GM21526 (cell line): Measurements from ENCODE around the gene FGF19.

Source experiments
- ATAC-seq: cut with Tn5 transposase; IDR thresholded peaks from one replicate; pipeline ENCODE4 v1.9.1; 2021; ENCODE audit warnings: moderate library complexity; ENCODE audit not compliant: unreplicated experiment, low FRiP score

The FGF19 gene

GRCh38 chr11:69703768-69704507, at the start of gene FGF19:
TSS of gene FGF19 (minus strand) at chr11:69704022. CDS start at chr11:69703876, 146 bp downstream.
- ATAC-seq: no peak

- ATAC-seq: no peak
Observed at GRCh38 chr11:69752890-69753289, 49.1 kb upstream of the FGF19 start.

- no peak for ATAC-seq
Observed at GRCh38 chr11:69750875-69751597, 47.2 kb upstream of the FGF19 start.

GRCh38 chr11:69750108-69750850, 46.5 kb upstream of the FGF19 start:
- no peak for ATAC-seq

GRCh38 chr11:69748637-69749036, 44.8 kb upstream of the FGF19 start:
- ATAC-seq: no peak

GRCh38 chr11:69746752-69747742, 43.2 kb upstream of the FGF19 start:
- no peak for ATAC-seq

- ATAC-seq: no peak
Observed at GRCh38 chr11:69746140-69746539, 42.3 kb upstream of the FGF19 start.

GRCh38 chr11:69745201-69745600, 41.4 kb upstream of the FGF19 start:
- no peak for ATAC-seq

GRCh38 chr11:69744435-69744834, 40.6 kb upstream of the FGF19 start:
- no peak for ATAC-seq

- no peak for ATAC-seq
Observed at GRCh38 chr11:69734841-69735240, 31.0 kb upstream of the FGF19 start.

- no peak for ATAC-seq
Observed at GRCh38 chr11:69734367-69734766, 30.5 kb upstream of the FGF19 start.

- ATAC-seq: no peak
Observed at GRCh38 chr11:69732910-69733309, 29.1 kb upstream of the FGF19 start.

- no peak for ATAC-seq
Observed at GRCh38 chr11:69731110-69731509, 27.3 kb upstream of the FGF19 start.

GRCh38 chr11:69730500-69730899, 26.7 kb upstream of the FGF19 start:
- no peak for ATAC-seq

- ATAC-seq: no peak
Observed at GRCh38 chr11:69729252-69729651, 25.4 kb upstream of the FGF19 start.

GRCh38 chr11:69727266-69727665, 23.4 kb upstream of the FGF19 start:
- ATAC-seq: no peak

GRCh38 chr11:69726481-69726880, 22.7 kb upstream of the FGF19 start:
- no peak for ATAC-seq

- no peak for ATAC-seq
Observed at GRCh38 chr11:69726019-69726418, 22.2 kb upstream of the FGF19 start.

GRCh38 chr11:69721745-69722144, 17.9 kb upstream of the FGF19 start:
- no peak for ATAC-seq

- no peak for ATAC-seq
Observed at GRCh38 chr11:69721106-69721505, 17.3 kb upstream of the FGF19 start.
